Activated naive CD4-positive, alpha-beta T cell treated with anti-CD3 and anti-CD28 coated beads, Interleukin-2, amount 50 U/mL, for 72 hours (primary cell): ENCODE measurements around the gene AAK1. TPM values are rescaled to one million over a fixed set of nuclear protein-coding genes. Genes with fewer than 3 reads are reported as not detected.
"Not testable (repeated sequence)": the region's sequence is repeated elsewhere in the genome, so short reads cannot be mapped to it uniquely, and the experiment has no call there.

Source experiments
- ATAC-seq, 2 donors: fragments of 150-1000 bp; cut with Tn5 transposase; 2 replicates each; pipeline ENCODE4 v1.10.0; 2021; ENCODE audit warnings: mild to moderate bottlenecking in 2 of 2, moderate library complexity in 2 of 2
- DNase-seq, 2 donors: peaks; one replicate each; pipeline ENCODE4 v3.0.0; 2021 to 2022; ENCODE audit warnings: low spot score in 2 of 2
- H3K27ac Mint-ChIP-seq, 2 donors: one replicate each; pipeline ENCODE4 v1.8.0; 2022; ENCODE audit warnings: mild to moderate bottlenecking in 2 of 2, mixed read lengths in 2 of 2
- H3K36me3 Mint-ChIP-seq, 2 donors: one replicate each; pipeline ENCODE4 v1.8.0; 2022; ENCODE audit warnings: mixed read lengths in 2 of 2
- H3K9me3 Mint-ChIP-seq, 2 donors: one replicate each; pipeline ENCODE4 v1.8.0; 2022; ENCODE audit warnings: mixed read lengths in 2 of 2
- total RNA-seq, 2 donors: library from RNA; stranded (reverse); gene quantifications; one replicate each; pipeline ENCODE4 v1.2.3, GENCODE V29; 2022

Gene AAK1
- total RNA-seq, 2 donors from 2014 or later, result 129 to 137 TPM

DNA sequence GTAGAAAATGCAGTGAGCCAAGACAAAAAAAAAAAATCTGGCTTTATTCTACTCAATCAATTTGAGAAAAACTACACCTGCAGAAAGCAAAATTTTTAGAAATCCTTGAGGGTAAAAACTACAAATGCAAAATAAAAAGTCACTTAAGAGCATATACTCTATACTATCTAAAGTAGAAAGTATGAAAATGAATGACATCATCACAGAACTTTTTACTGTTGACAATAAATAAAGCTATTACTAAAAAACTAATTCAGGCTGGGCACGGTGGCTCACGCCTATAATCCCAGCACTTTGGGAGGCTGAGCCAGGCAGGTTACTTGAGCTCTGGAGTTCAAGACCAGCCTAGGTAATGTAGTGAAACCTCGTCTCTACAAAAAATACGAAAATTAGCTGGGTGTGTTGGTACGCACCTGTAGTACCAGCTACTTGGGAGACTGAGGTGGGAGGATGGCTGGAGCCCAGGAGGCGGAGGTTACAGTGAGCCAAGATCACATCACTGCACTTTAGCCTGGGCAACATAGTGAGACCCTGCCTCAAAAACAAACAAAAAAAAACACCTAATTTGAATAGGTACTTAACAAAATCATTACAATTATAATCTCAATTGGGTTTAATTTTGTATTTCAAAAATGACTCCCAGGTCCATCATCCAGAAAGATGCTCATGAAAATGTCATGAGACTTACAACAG lies 213.9 kb downstream of the AAK1 start:
- H3K36me3 Mint-ChIP-seq, result no peaks in the 10 kb centered on the region
- DNase-seq (no peak), ATAC-seq (no peak)
- no peaks in the 10 kb centered on the region for H3K9me3 Mint-ChIP-seq
- no peak overlapping the region for H3K27ac Mint-ChIP-seq

- ATAC-seq (no peak), DNase-seq (no peak)
- Mint-ChIP-seq H3K9me3 (no peaks in the 10 kb centered on the region), H3K27ac (no peak overlapping the region), H3K36me3 (no peaks in the 10 kb centered on the region)
Measured at GRCh38 chr2:69428981-69429380, 214.6 kb downstream of the AAK1 start.

- H3K9me3 Mint-ChIP-seq, result no peaks in the 10 kb centered on the region
- ATAC-seq (no peak), DNase-seq (no peak)
- H3K36me3 Mint-ChIP-seq, result no peaks in the 10 kb centered on the region
- no peak overlapping the region for H3K27ac Mint-ChIP-seq
Measured at GRCh38 chr2:69424419-69424818, 219.1 kb downstream of the AAK1 start.

GRCh38 chr2:69422198-69422597 lies 221.3 kb downstream of the AAK1 start:
- DNase-seq, result no peak
- Mint-ChIP-seq H3K36me3 (no peaks in the 10 kb centered on the region), H3K27ac (no peak overlapping the region), H3K9me3 (no peaks in the 10 kb centered on the region)
- no peak for ATAC-seq

DNA sequence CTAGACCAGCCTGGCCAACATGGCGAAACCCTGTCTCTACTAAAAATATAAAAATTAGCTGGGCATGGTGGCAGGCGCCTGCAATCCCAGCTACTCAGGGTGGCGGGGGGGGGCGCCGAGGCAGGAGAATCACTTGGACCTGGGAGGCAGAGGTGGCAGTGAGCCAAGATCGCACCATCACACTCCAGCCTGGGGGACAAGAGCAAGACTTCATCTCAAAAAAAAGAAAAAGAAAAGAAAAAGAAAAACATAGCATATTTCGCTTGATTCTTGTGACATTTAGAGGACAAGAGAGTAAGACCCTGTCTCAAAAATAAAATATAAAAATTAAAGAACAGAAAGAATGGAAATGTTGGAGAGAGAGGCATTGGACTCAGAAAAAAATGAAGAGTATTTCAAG lies 224.4 kb downstream of the AAK1 start:
- ATAC-seq, H3K9me3 Mint-ChIP-seq, DNase-seq, H3K36me3 Mint-ChIP-seq, H3K27ac Mint-ChIP-seq: not testable (repeated sequence)

DNA sequence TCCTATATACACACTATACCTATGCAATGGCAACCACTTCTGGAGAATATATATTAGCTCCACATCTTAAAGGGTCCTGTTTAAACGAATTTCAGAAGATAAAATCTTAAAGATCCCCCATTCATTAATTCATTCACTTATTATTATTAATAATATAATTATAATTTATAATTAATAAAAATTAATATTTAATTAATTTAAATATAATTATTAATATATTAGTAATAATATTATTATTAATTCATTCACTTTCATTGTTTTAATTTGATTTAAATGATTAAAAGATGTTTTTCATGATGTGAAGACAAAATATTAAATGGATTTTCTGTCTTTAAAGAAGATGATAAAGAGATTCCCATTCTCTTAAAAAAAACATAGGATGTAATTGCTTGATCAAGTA lies 227.4 kb downstream of the AAK1 start:
- H3K36me3 Mint-ChIP-seq, result no peaks in the 10 kb centered on the region
- no peaks in the 10 kb centered on the region for H3K9me3 Mint-ChIP-seq
- H3K27ac Mint-ChIP-seq, result no peak overlapping the region
- ATAC-seq, result no peak
- no peak for DNase-seq

Other genes starting within 250 kb of the AAK1 start
- gene NFU1, start 206.3 kb downstream of the AAK1 start, total RNA-seq, result 10 to 100 TPM; 32.2 to 34.3 TPM
- 10 to 100 TPM; 22.4 to 32.0 TPM for gene ANXA4, start 98.4 kb upstream of the AAK1 start, total RNA-seq
- gene GMCL1, start 185.9 kb upstream of the AAK1 start, total RNA-seq, result 10 to 100 TPM; 22.8 to 44.9 TPM